Activated T-cell treated with anti-CD3 and anti-CD28 coated beads, Interleukin-2, amount 50 U/mL, for 4 hours (primary cell): ENCODE measurements around the gene NXT2. TPM values are rescaled to one million over a fixed set of nuclear protein-coding genes. Genes with fewer than 3 reads are reported as not detected.
"Not testable (repeated sequence)": the region's sequence is repeated elsewhere in the genome, so short reads cannot be mapped to it uniquely, and the experiment has no call there.

Experiments used
- ATAC-seq, 2 donors: fragments of 200-7000 bp; cut with Tn5 transposase; one replicate each; pipeline ENCODE4 v1.10.0; 2021
- DNase-seq: peaks from one replicate; pipeline ENCODE4 v3.0.0-alpha.2; 2020
- H3K27me3 Mint-ChIP-seq: one replicate; pipeline ENCODE4 v1.8.0; 2021; ENCODE audit warnings: low read depth, mixed read lengths
- H3K36me3 Mint-ChIP-seq: one replicate; pipeline ENCODE4 v1.8.0; 2022; ENCODE audit warnings: mixed read lengths; ENCODE audit not compliant: insufficient read depth
- H3K4me1 Mint-ChIP-seq: one replicate; pipeline ENCODE4 v1.8.0; 2021; ENCODE audit warnings: low read depth, mixed read lengths
- H3K4me3 Mint-ChIP-seq: one replicate; pipeline ENCODE4 v1.8.0; 2021; ENCODE audit warnings: mild to moderate bottlenecking, moderate library complexity, mixed read lengths
- H3K9me3 Mint-ChIP-seq: one replicate; pipeline ENCODE4 v1.8.0; 2021; ENCODE audit warnings: mixed read lengths
- total RNA-seq, 3 donors: library from RNA; stranded (reverse); gene quantifications; one replicate each; pipeline ENCODE4 v1.2.1, GENCODE V29; 2021

NXT2 gene
- total RNA-seq, 3 donors from 2014 or later: 13.2 to 16.7 (median 15.9) TPM

- H3K36me3 Mint-ChIP-seq, DNase-seq, ATAC-seq, H3K9me3 Mint-ChIP-seq, H3K27me3 Mint-ChIP-seq, H3K4me3 Mint-ChIP-seq, H3K4me1 Mint-ChIP-seq: not testable (repeated sequence)
Measured at GRCh38 chrX:109576083-109576482, 39.4 kb downstream of the NXT2 start.

GRCh38 chrX:109577055-109577454 lies 40.4 kb downstream of the NXT2 start:
- ATAC-seq (no peak), DNase-seq (no peak)
- peaks cover 6% of the 10 kb centered on the region for H3K27me3 Mint-ChIP-seq
- no peaks in the 10 kb centered on the region for H3K9me3 Mint-ChIP-seq
- no peak overlapping the region for H3K4me3 Mint-ChIP-seq
- no peaks in the 10 kb centered on the region for H3K4me1 Mint-ChIP-seq
- H3K36me3 Mint-ChIP-seq: no peaks in the 10 kb centered on the region

GRCh38 chrX:109578916-109579315 lies 42.3 kb downstream of the NXT2 start:
- no peak for ATAC-seq
- H3K4me1 Mint-ChIP-seq: no peaks in the 10 kb centered on the region
- no peaks in the 10 kb centered on the region for H3K9me3 Mint-ChIP-seq
- no peak overlapping the region for H3K4me3 Mint-ChIP-seq
- H3K36me3 Mint-ChIP-seq: no peaks in the 10 kb centered on the region
- H3K27me3 Mint-ChIP-seq: peaks cover 6% of the 10 kb centered on the region
- DNase-seq: no peak

GRCh38 chrX:109585488-109585887 lies 48.8 kb downstream of the NXT2 start:
- Mint-ChIP-seq H3K9me3 (no peaks in the 10 kb centered on the region), H3K4me1 (no peaks in the 10 kb centered on the region), H3K36me3 (no peaks in the 10 kb centered on the region), H3K27me3 (peaks cover 7% of the 10 kb centered on the region), H3K4me3 (no peak overlapping the region)
- DNase-seq (no peak), ATAC-seq (no peak)

- Mint-ChIP-seq H3K9me3 (no peaks in the 10 kb centered on the region), H3K4me3 (no peak overlapping the region), H3K4me1 (no peaks in the 10 kb centered on the region), H3K27me3 (peaks cover 2% of the 10 kb centered on the region), H3K36me3 (no peaks in the 10 kb centered on the region)
- no peak for ATAC-seq
- DNase-seq: no peak
Measured at GRCh38 chrX:109590176-109590575, 53.5 kb downstream of the NXT2 start.

Other genes with a start within 250 kb of the NXT2 start
- not detected for gene GUCY2F, start 54.8 kb upstream of the NXT2 start, total RNA-seq
- gene KCNE5, start 88.3 kb downstream of the NXT2 start, total RNA-seq: under 1 TPM; 0.46 to 0.69 (median 0.57) TPM
- 10 to 100 TPM; 59.7 to 66.7 (median 63.1) TPM for gene ACSL4, start 196.4 kb downstream of the NXT2 start, total RNA-seq